ENCODE results near the gene CLIC3.

CLIC3 gene

DNA sequence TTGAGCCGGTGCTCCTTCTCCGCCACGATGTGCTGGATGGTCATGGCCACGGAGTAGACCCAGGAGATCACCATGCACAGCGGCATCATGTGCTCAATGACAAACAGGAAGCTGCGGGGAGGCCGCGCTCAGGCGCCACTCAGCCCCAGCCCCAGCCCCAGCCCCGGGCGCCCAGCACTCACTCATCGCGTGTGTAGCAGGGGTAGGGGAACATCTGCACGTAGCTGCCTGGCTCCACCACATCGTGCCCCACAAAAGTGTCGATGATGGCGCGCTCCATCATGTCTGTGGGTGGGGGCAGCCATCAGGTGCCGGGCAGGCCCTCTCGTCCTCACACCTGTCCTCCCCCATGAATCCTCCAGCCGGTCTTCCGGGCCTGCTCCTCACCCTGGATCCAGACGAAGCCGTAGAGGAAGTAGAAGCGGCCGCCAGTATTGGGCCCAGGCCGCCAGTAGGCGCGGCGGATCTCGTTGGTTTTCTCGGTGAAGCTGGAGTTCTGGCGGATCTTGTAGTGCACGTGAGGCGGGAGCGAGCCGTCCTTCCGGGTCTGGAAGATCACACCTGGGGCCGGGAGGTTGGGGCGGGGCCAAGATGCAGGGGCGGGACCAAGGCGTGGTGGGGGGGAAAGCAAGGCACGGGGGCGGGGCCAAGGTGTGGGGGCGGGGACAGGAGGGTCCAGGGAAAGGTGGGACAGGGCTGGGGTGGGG lies 21.6 kb upstream of the CLIC3 start:
- Mint-ChIP-seq H3K4me3 (no peak overlapping the region), H3K9me3 (no peaks in the 10 kb centered on the region), H3K27ac (no peak overlapping the region), H3K27me3 (no peaks in the 10 kb centered on the region), H3K4me1 (peaks cover 3% of the 10 kb centered on the region), H3K36me3 (peaks cover 8% of the 10 kb centered on the region)
- CTCF ChIA-PET = interaction anchor here (1.0 kb wide), 1 partner anchor 17 kb away, joined by 3 read pairs; no protein-coding TSS in a partner anchor
- no peak for DNase-seq

DNA sequence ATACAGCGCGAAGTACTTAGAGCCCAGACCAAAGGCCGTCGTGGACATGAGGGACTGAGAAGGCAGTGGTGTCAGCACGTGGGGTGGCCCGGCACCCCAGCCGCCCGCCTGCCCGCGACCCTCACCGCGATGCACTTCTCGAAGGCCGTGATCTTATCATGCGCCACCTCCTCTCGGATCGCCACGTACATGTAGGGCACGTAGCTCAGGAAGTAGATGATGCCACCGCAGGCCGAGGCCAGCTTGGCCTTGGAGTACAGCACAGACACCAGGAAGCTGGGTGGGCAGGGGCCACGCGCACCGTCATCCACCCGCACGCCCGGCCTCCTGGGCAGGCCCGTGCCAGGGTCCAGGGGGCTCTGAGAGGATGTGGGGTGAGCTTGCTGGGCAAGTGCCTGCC lies 20.7 kb upstream of the CLIC3 start:
- no peak overlapping the region for H3K4me3 Mint-ChIP-seq

GRCh38 chr9:137016436-137016835 lies 20.1 kb upstream of the CLIC3 start:
- CTCF ChIA-PET = interaction anchor here (1.0 kb wide), 1 partner anchor 19 kb away, joined by 3 read pairs; no protein-coding TSS in a partner anchor
- Mint-ChIP-seq H3K36me3 (peaks cover 8% of the 10 kb centered on the region), H3K4me1 (no peaks in the 10 kb centered on the region), H3K27ac (no peak overlapping the region), H3K27me3 (no peaks in the 10 kb centered on the region), H3K4me3 (no peak overlapping the region), H3K9me3 (no peaks in the 10 kb centered on the region)
- no peak for DNase-seq

More for the DNA sequence above, 20.7 kb upstream of the CLIC3 start:
- CTCF ChIA-PET = interaction anchor here (1.0 kb wide), 1 partner anchor 18 kb away, joined by 3 read pairs; no protein-coding TSS in a partner anchor
- DNase-seq = no peak
- H3K9me3 Mint-ChIP-seq = no peaks in the 10 kb centered on the region
- H3K4me1 Mint-ChIP-seq = peaks cover under 1% of the 10 kb centered on the region
- H3K27ac Mint-ChIP-seq = no peak overlapping the region
- no peaks in the 10 kb centered on the region for H3K27me3 Mint-ChIP-seq
- H3K36me3 Mint-ChIP-seq = peaks cover 8% of the 10 kb centered on the region

GRCh38 chr9:137015976-137016375 lies 19.6 kb upstream of the CLIC3 start:
- H3K4me3 Mint-ChIP-seq = no peak overlapping the region
- CTCF ChIA-PET = interaction anchor here (1.0 kb wide), 1 partner anchor 19 kb away, joined by 3 read pairs; no protein-coding TSS in a partner anchor
- H3K27me3 Mint-ChIP-seq = no peaks in the 10 kb centered on the region
- peaks cover 9% of the 10 kb centered on the region for H3K36me3 Mint-ChIP-seq
- no peaks in the 10 kb centered on the region for H3K4me1 Mint-ChIP-seq
- no peak for DNase-seq
- H3K27ac Mint-ChIP-seq = no peak overlapping the region
- H3K9me3 Mint-ChIP-seq = no peaks in the 10 kb centered on the region

DNA sequence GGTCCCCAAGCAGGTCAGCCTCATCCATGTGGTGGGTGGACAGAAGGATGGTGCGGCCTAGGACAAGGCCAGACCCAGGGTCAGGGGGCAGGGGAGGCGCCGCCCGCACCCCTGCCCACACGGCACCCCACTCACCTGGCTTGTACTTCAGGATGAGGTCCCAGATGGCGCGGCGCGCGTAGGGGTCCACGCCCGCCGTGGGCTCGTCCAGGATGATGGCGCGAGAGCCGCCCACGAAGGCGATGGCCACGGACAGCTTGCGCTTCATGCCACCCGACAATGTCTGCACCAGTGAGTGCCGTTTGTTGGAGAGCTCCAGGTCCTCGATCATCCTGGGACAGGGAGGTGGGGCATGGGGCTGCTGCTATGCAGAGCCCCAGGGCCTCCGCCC lies 19.2 kb upstream of the CLIC3 start:
- Mint-ChIP-seq H3K27ac (no peak overlapping the region), H3K36me3 (peaks cover 10% of the 10 kb centered on the region), H3K27me3 (no peaks in the 10 kb centered on the region), H3K4me3 (no peak overlapping the region), H3K4me1 (no peaks in the 10 kb centered on the region), H3K9me3 (no peaks in the 10 kb centered on the region)
- no peak for DNase-seq
- CTCF ChIA-PET = no interaction called here

DNA sequence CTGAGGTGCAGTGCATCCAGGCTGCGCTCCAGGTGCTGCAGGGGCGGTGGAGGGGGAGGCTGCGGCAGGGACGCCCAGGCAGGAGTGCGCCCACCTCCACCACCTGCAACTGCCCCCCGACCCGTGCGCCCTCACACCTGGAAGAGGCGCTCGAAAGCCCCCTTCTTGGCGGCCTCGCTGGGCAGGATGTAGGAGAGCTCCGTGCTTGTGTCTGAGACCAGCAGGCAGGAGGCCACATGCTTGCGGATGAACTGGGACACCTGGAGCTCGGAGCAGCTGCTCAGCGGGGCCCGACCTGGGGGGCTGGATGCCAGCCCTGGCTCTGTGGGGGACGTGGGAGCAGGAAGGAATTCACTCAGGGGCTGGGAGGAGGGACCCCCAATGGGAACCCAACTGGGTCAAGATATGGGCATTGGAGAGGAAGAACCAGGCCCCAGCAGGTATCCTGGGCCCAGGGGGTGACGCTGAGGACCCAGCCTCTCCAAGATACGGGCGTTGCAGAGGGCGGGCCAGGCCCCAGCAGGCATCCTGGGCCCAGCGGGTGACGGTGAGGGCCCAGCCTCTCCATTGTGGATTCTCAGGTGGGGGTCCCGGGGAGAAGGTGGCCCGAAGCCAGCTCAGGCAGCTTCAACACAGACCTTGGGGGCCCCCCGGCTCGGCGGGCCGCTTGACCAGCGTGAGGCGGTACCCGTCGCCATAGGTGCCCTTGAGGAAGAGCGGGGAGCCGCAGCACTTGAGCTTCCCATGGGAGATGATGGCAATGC lies 18.6 kb upstream of the CLIC3 start:
- Mint-ChIP-seq H3K4me3 (no peak overlapping the region), H3K4me1 (no peaks in the 10 kb centered on the region), H3K27me3 (no peaks in the 10 kb centered on the region), H3K9me3 (no peaks in the 10 kb centered on the region), H3K27ac (no peak overlapping the region), H3K36me3 (peaks cover 11% of the 10 kb centered on the region)
- CTCF ChIA-PET = no interaction called here
- DNase-seq = no peak

GRCh38 chr9:137014166-137014565 lies 17.8 kb upstream of the CLIC3 start:
- no peak overlapping the region for H3K27ac Mint-ChIP-seq
- CTCF ChIA-PET = interaction anchor here (0.6 kb wide), 1 partner anchor 203 kb away, joined by 4 read pairs; a partner anchor contains a TSS
- no peaks in the 10 kb centered on the region for H3K4me1 Mint-ChIP-seq
- DNase-seq = no peak
- H3K4me3 Mint-ChIP-seq = no peak overlapping the region
- no peaks in the 10 kb centered on the region for H3K27me3 Mint-ChIP-seq
- H3K36me3 Mint-ChIP-seq = peaks cover 11% of the 10 kb centered on the region
- H3K9me3 Mint-ChIP-seq = no peaks in the 10 kb centered on the region

GRCh38 chr9:137013571-137013940 lies 17.2 kb upstream of the CLIC3 start:
- no peaks in the 10 kb centered on the region for H3K27me3 Mint-ChIP-seq
- no peak overlapping the region for H3K27ac Mint-ChIP-seq
- H3K36me3 Mint-ChIP-seq = peaks cover 11% of the 10 kb centered on the region
- H3K4me3 Mint-ChIP-seq = no peak overlapping the region
- CTCF ChIA-PET = no interaction called here
- no peaks in the 10 kb centered on the region for H3K9me3 Mint-ChIP-seq
- H3K4me1 Mint-ChIP-seq = no peaks in the 10 kb centered on the region
- DNase-seq = no peak

GRCh38 chr9:137012694-137013570 lies 16.6 kb upstream of the CLIC3 start:
- no peak for DNase-seq
- H3K9me3 Mint-ChIP-seq = no peaks in the 10 kb centered on the region
- no peak overlapping the region for H3K4me3 Mint-ChIP-seq
- no peaks in the 10 kb centered on the region for H3K4me1 Mint-ChIP-seq
- peaks cover 11% of the 10 kb centered on the region for H3K36me3 Mint-ChIP-seq
- H3K27me3 Mint-ChIP-seq = no peaks in the 10 kb centered on the region
- no peak overlapping the region for H3K27ac Mint-ChIP-seq
- CTCF ChIA-PET = no interaction called here

GRCh38 chr9:137011907-137012675 lies 15.7 kb upstream of the CLIC3 start:
- CTCF ChIA-PET = no interaction called here

DNA sequence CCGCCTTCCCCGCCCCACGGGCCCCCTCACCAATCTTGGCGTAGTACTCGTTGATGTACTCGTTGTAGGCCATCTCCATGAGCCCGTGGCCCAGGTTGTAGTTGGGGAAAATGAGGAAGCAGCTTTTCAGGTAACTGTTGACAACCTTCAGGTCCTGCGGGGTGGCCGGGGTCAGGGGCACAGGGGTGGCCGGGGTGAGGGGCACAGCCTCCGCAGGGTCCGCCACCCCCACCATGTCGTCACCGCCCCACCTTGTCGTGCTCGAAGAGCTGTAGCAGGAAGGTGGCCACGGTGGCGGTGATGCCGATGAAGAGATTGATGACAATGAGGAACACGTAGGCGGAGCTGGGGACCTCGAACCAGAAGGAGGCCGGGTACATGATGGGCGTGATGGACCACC lies 14.8 kb upstream of the CLIC3 start:
- H3K27me3 Mint-ChIP-seq = no peaks in the 10 kb centered on the region
- H3K36me3 Mint-ChIP-seq = peaks cover 6% of the 10 kb centered on the region
- no peak for DNase-seq
- CTCF ChIA-PET = no interaction called here
- no peaks in the 10 kb centered on the region for H3K4me1 Mint-ChIP-seq
- H3K4me3 Mint-ChIP-seq = no peak overlapping the region
- H3K27ac Mint-ChIP-seq = no peak overlapping the region
- H3K9me3 Mint-ChIP-seq = no peaks in the 10 kb centered on the region

More at GRCh38 chr9:137011907-137012675, 15.7 kb upstream of the CLIC3 start:
- no peaks in the 10 kb centered on the region for H3K4me1 Mint-ChIP-seq
- no peak overlapping the region for H3K27ac Mint-ChIP-seq
- no peaks in the 10 kb centered on the region for H3K9me3 Mint-ChIP-seq
- no peaks in the 10 kb centered on the region for H3K27me3 Mint-ChIP-seq
- H3K4me3 Mint-ChIP-seq = no peak overlapping the region
- peaks cover 11% of the 10 kb centered on the region for H3K36me3 Mint-ChIP-seq
- DNase-seq = no peak

GRCh38 chr9:137009938-137010732 lies 13.8 kb upstream of the CLIC3 start:
- no peak overlapping the region for H3K27ac Mint-ChIP-seq
- no peak for DNase-seq
- CTCF ChIA-PET = interaction anchor here (1.5 kb wide), 1 partner anchor 19 kb away, joined by 3 read pairs; no protein-coding TSS in a partner anchor
- H3K36me3 Mint-ChIP-seq = peaks cover 6% of the 10 kb centered on the region
- H3K4me1 Mint-ChIP-seq = no peaks in the 10 kb centered on the region
- no peaks in the 10 kb centered on the region for H3K9me3 Mint-ChIP-seq
- no peak overlapping the region for H3K4me3 Mint-ChIP-seq
- H3K27me3 Mint-ChIP-seq = no peaks in the 10 kb centered on the region

- CTCF ChIA-PET = interaction anchor here (1.5 kb wide), 1 partner anchor 20 kb away, joined by 3 read pairs; no protein-coding TSS in a partner anchor
- Mint-ChIP-seq H3K27ac (no peak overlapping the region), H3K4me3 (no peak overlapping the region), H3K9me3 (no peaks in the 10 kb centered on the region), H3K36me3 (peaks cover 4% of the 10 kb centered on the region), H3K27me3 (no peaks in the 10 kb centered on the region), H3K4me1 (no peaks in the 10 kb centered on the region)
- no peak for DNase-seq
Observed at GRCh38 chr9:137009217-137009616, 12.8 kb upstream of the CLIC3 start.

Measured in activated naive CD4-positive, alpha-beta T cell treated with anti-CD3 and anti-CD28 coated beads, Interleukin-2, amount 10 ng/mL, durations not matched to agents 7 days and 5 days (primary cell).